OCI-M2 (cell line): ENCODE measurements around the gene PCBD2.
"Not testable (repeated sequence)": the region's sequence is repeated elsewhere in the genome, so short reads cannot be mapped to it uniquely, and the experiment has no call there.

Experiments
- DNase-seq: peaks from one replicate; lab custom pipeline; 2025; ENCODE audit not compliant: unreplicated experiment; lab: John Stamatoyannopoulos, UW

Gene PCBD2

DNA sequence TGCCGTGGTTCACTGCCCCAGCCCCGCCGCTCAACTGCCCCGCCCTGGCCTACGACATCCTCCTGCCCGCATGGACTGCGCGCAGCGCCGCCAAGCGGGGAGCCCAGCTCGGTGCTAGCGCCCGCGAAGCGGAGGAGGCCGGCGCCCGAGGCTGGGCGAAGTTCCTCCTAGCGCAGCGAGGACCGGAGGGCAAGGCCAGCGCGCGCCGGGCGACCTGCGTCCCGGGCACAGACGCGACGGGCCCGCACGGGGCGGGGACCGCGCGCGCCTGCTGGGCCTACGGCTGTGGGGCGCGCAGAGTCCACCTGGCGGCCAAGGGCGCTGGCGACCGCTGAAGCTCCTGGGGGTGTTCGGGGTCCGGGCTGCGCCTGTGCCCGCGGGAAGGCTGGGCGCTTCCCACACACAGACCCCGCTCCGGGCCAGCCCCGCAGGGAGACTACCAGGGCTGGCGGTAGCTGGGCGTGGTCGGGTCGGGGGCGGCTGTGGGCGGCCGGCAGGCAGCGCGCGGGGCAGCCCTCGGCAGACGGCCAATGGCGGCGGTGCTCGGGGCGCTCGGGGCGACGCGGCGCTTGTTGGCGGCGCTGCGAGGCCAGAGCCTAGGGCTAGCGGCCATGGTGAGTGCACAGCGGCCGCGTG, at the start of gene PCBD2:
PCBD2 (plus strand) TSS at position 522 of the 636 bp plus-strand sequence; CDS start at position 531, 9 bp downstream.
- DNase-seq = peak; percentile 40

DNA sequence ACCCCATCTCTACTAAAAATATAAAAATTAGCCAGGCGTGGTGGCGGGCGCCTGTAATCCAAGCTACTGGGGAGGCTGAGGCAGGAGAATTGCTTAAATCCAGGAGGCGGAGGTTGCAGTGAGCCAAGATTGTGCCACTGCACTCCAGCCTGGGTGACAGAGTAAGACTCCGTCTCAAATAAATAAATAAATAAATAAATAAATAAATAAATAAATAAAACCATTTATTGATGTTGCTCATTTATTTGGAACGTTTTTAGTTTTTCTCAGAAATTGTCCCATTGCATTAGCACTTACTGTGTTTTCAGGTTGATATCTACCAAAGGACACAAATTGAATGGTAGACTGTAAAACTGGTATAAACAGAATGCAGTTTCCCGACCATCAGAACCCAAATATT, 48.5 kb upstream of the PCBD2 start:
- not testable (repeated sequence) for DNase-seq

- DNase-seq = no peak
Measured at GRCh38 chr5:134857401-134857800, 47.5 kb upstream of the PCBD2 start.

- DNase-seq = no peak
Measured at GRCh38 chr5:134864707-134865106, 40.2 kb upstream of the PCBD2 start.

DNA sequence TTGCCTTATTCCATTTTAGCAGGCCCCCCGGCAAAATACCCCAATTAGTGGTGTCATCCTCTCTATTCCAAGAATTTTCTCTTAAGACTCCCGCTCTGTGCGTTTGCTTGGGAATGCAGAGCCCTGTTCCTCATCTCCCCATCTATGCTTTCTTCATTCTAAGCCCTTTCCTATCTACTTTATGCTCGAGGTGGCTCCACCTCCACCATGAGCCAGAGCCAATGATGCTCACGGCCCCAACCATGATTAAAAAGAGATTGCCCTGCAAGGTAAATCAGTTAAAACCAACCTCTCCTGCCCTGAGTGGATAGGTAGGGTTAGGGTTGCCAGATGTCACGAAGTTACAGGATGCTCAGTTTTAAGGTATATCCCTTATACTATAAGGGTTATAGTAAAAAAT, 31.4 kb upstream of the PCBD2 start:
- DNase-seq = no peak

DNA sequence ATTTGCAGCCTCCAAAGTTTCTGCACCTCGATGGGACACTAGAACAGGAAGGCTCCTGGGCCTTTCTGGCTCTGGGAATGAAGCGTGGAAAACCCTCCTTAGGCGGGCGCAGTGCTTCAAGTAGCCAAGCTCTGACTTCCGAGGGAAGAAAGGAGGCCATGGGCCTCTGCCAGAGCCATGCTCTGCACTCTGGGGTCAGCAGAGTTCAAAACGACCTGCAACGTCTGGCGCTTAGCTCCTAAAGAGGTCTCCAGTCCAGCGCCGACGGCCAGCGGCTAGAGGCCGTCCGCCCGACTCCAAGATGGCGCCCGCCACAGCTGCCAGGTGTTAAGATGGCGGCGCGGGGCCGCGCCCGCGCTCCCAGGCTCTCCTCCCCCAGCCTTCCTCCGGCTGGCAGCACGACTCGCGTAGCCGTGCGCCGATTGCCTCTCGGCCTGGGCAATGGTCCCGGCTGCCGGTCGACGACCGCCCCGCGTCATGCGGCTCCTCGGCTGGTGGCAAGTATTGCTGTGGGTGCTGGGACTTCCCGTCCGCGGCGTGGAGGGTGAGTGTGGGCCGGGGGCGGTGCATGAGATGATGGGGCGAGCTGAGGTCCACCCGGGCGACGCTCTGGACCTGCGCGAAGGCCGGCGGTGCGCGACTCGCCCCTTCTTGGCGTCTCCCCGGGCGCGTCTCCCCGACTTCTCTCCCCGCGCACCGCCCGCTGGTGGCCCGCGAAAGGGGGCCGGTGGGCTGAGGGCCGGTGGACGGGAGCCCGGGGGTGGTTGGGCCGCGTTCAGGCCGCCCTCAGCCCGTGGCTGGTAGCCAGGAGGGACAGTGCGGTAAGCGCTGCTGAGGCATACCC, 30.7 kb upstream of the PCBD2 start, which contains the start of gene TXNDC15:
TXNDC15 (plus strand) TSS at position 385 of the 844 bp plus-strand sequence; CDS start at position 442, 57 bp downstream.
- DNase-seq = peak; percentile 35

DNA sequence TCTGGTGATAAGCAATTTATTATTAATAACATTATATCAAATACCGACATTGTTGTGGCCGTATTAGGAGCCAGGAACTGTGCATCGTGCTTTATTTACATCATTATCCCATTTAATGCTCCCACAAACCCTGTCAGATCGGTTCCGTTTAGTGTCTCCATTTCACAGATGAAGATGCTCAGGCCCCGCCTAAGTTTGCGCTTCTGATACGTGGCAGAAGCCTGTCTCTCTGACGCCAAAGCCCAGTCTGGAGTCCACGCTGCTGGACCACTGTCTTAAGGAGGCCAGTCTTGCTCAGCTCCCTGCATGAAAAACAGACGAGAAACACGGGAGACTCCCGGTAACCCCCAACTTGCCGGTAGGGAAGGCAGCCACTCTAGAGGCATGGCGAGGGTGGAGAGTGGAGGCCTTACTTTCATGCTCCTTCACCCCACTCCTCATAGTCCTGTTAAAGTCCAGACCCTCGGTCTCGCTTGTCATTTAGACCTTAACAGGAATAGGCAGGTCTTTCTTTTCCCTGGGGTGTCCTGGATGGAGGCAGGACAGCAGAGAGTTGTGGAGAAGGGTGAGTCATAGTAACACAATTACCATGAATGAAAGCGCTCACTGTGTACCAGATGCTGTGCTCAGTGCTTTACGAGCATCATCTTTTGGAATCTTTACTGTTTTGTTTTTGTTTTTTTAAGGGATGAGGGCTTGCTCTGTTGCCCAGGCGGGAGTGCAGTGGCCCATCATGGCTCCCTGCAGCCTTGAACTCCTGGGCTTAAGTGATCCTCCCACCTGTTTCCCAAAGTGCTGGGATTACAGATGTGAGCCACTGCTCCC, 29.9 kb upstream of the PCBD2 start:
- DNase-seq = no peak

DNA sequence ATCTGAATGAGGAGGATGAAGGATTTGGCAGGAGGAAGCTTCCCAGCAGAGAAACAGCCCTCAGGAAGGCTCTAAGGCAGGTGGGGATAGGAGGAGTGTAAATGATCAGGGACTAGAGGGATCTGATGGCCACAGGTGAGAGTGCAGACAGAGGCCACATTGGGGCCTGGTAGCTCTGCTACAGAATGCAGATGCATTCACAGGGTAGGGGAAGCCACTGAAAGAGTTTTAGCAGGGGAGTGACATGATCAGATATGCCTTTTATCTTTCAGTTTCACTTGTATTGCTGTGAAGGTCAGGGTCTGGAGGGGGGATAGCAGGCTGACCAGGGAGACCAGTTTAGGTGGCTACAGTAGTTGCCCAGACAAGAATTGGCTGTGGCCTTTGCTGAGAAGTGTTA, 27.8 kb upstream of the PCBD2 start:
- no peak for DNase-seq

- DNase-seq = no peak
Measured at GRCh38 chr5:134878403-134878802, 26.5 kb upstream of the PCBD2 start.

- no peak for DNase-seq
Measured at GRCh38 chr5:134879456-134879855, 25.5 kb upstream of the PCBD2 start.

- DNase-seq = not testable (repeated sequence)
Measured at GRCh38 chr5:134880937-134881336, 24.0 kb upstream of the PCBD2 start.

DNA sequence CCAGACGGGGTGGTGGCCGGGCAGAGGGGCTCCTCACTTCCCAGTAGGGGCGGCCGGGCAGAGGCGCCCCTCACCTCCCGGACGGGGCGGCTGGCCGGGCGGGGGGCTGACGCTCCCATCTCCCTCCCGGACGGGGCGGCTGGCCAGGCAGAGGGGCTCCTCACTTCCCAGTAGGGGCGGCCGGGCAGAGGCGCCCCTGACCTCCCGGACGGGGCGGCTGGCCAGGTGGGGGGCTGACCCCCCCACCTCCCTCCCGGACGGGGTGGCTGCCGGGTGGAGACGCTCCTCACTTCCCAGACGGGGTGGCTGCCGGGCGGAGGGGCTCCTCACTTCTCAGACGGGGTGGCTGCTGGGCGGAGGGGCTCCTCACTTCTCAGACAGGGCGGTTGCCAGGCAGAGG, 23.2 kb upstream of the PCBD2 start:
- not testable (repeated sequence) for DNase-seq

- no peak for DNase-seq
Measured at GRCh38 chr5:134887593-134888159, 17.3 kb upstream of the PCBD2 start.

DNA sequence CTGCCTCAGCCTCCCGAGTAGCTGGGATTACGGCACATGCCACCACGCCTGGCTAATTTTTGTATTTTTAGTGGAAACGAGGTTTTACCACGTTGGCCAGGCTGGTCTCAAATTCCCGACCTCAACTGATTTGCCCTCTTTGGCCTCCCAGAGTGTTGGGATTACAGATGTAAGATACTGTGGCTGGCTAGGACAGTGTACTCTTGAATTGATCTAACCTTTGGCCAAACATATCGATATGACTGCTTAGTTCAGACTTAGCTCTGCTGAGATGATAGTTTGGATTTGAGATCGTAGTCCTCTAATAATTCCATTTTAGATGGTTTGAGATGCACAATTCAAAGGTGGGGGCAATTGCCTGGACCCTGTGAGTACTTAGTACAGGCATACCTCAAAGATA, 15.6 kb upstream of the PCBD2 start:
- DNase-seq = no peak

DNA sequence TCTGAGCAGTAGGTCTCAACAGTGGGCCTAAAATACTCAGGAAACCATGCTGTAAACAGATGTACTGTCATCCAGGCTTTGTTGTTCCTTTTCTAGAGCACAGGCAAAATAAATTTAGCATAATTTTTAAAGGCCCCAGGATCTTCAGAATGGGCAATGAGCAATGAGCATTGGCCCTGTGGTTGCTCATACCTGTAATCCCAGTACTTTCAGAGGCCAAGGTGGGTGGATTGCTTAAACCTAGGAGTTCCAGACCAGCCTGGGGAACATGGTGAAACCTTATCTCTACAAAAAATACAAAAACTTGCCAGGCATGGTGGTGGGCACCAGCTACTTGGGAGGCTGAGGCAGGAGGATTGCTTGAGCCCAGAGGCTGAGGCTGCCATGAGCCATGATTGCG, 13.5 kb upstream of the PCBD2 start:
- DNase-seq = no peak

- no peak for DNase-seq
Measured at GRCh38 chr5:134892282-134892681, 12.6 kb upstream of the PCBD2 start.

DNA sequence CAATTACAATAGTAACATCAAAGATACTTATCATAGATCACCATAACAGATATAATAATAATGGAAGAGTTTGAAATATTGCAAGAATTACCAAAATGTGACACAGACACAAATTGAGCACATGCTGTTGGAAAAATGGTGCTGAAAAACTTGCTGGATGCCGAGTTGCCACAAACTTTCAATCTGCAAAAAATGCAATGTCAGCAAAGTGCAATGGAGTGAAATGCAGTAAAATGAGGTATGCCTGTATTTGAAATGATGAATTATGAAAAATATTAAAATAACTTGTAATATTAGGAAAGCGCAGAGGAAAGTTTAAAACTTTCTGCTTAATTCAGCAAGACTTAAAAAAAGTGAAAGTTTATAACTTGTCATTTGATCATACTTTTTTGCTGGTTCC, 12.0 kb upstream of the PCBD2 start:
- no peak for DNase-seq

GRCh38 chr5:134893748-134894505, 11.0 kb upstream of the PCBD2 start:
- DNase-seq = no peak

DNA sequence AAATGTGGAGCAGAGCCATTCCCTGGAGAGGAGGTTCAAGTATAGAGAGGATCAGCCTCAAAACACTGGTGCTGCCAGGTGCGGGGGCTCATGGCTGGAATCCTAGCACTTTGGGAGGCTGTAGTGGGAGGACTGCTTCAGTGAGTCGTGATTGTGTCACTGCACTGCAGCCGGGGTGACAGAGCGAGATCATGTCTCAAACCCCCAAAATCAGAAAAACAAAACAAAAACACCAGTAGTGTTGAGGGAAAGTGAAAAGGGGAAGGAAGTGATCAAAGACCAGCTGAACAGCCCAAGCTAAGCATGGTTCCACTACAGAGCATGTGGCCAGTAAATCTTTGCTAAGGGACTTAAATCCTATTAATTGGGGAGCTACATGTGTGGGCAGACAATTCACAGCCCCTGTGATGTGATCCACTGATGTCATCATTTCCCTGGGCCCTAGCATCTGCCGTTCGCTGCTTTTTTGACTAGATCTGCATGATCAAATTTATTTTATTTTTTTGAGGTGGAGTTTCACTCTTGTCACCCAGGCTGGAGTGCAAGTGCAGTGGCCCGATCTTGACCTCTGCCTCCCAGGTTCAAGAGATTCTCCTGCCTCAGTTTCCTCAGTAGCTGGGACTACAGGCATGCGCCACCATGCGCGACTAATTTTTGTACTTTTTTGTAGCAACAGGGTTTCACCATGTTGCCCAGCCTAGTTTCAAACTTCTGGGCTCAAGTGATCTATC, 2.7 kb upstream of the PCBD2 start:
- no peak for DNase-seq
